Measurements from ENCODE around the gene C17orf75.

GRCh38 chr17:32299580-32300164 is 42.3 kb downstream of the C17orf75 start:
- no peak for TF ChIP-seq CTCF (conservative IDR thresholded peaks at IDR 0.05; ENCODE audit: low read depth, low read length)
- TF ChIP-seq EZH2 (IDR thresholded peaks at IDR 0.05; ENCODE audit: low read length, unreplicated experiment): no peak
